Measurements from ENCODE around the gene DDX60.

DNA sequence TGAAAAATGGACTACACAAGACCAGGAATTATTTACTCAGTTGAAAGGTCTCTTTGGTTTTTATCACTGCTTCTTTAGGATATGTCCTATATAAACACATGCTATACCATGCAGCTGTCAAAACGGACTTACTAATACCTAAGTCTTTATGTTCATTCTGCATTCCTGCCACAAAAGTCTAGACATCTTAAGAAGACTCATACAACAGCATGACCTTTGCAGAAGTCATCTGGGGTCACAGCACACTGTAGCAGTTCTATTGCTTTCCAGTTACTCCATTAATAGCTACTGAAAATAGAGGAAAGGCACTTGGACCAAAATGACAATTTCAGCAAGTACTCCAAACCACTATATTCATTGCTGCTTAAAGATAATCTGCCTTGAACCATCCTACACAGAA, 53.2 kb downstream of the DDX60 start:
- TF ChIP-seq, protein P1, sequence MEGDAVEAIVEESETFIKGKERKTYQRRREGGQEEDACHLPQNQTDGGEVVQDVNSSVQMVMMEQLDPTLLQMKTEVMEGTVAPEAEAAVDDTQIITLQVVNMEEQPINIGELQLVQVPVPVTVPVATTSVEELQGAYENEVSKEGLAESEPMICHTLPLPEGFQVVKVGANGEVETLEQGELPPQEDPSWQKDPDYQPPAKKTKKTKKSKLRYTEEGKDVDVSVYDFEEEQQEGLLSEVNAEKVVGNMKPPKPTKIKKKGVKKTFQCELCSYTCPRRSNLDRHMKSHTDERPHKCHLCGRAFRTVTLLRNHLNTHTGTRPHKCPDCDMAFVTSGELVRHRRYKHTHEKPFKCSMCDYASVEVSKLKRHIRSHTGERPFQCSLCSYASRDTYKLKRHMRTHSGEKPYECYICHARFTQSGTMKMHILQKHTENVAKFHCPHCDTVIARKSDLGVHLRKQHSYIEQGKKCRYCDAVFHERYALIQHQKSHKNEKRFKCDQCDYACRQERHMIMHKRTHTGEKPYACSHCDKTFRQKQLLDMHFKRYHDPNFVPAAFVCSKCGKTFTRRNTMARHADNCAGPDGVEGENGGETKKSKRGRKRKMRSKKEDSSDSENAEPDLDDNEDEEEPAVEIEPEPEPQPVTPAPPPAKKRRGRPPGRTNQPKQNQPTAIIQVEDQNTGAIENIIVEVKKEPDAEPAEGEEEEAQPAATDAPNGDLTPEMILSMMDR (IDR thresholded peaks at IDR 0.05), result no peak
- TF ChIP-seq POLR2AphosphoS5 (IDR thresholded peaks at IDR 0.05; ENCODE audit: low read depth, low read length) (no peak), TCF7L2 (IDR thresholded peaks at IDR 0.05; ENCODE audit: low read depth, low read length) (no peak), SIN3A (IDR thresholded peaks at IDR 0.05; ENCODE audit: borderline replicate concordance, insufficient read depth, low read depth, low read length) (no peak)
- TF ChIP-seq, protein P2, sequence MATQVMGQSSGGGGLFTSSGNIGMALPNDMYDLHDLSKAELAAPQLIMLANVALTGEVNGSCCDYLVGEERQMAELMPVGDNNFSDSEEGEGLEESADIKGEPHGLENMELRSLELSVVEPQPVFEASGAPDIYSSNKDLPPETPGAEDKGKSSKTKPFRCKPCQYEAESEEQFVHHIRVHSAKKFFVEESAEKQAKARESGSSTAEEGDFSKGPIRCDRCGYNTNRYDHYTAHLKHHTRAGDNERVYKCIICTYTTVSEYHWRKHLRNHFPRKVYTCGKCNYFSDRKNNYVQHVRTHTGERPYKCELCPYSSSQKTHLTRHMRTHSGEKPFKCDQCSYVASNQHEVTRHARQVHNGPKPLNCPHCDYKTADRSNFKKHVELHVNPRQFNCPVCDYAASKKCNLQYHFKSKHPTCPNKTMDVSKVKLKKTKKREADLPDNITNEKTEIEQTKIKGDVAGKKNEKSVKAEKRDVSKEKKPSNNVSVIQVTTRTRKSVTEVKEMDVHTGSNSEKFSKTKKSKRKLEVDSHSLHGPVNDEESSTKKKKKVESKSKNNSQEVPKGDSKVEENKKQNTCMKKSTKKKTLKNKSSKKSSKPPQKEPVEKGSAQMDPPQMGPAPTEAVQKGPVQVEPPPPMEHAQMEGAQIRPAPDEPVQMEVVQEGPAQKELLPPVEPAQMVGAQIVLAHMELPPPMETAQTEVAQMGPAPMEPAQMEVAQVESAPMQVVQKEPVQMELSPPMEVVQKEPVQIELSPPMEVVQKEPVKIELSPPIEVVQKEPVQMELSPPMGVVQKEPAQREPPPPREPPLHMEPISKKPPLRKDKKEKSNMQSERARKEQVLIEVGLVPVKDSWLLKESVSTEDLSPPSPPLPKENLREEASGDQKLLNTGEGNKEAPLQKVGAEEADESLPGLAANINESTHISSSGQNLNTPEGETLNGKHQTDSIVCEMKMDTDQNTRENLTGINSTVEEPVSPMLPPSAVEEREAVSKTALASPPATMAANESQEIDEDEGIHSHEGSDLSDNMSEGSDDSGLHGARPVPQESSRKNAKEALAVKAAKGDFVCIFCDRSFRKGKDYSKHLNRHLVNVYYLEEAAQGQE (IDR thresholded peaks at IDR 0.05; ENCODE audit: insufficient read depth in 1 of 2, low read depth in 2 of 2, low read length in 1 of 2), result no peak
